Measurements from ENCODE around the gene LOXHD1.

GRCh38 chr18:46628206-46628605 lies 28.8 kb downstream of the LOXHD1 start:
- TF ChIP-seq, protein P1, sequence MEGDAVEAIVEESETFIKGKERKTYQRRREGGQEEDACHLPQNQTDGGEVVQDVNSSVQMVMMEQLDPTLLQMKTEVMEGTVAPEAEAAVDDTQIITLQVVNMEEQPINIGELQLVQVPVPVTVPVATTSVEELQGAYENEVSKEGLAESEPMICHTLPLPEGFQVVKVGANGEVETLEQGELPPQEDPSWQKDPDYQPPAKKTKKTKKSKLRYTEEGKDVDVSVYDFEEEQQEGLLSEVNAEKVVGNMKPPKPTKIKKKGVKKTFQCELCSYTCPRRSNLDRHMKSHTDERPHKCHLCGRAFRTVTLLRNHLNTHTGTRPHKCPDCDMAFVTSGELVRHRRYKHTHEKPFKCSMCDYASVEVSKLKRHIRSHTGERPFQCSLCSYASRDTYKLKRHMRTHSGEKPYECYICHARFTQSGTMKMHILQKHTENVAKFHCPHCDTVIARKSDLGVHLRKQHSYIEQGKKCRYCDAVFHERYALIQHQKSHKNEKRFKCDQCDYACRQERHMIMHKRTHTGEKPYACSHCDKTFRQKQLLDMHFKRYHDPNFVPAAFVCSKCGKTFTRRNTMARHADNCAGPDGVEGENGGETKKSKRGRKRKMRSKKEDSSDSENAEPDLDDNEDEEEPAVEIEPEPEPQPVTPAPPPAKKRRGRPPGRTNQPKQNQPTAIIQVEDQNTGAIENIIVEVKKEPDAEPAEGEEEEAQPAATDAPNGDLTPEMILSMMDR (IDR thresholded peaks at IDR 0.05): no peak
- TF ChIP-seq, protein P2, sequence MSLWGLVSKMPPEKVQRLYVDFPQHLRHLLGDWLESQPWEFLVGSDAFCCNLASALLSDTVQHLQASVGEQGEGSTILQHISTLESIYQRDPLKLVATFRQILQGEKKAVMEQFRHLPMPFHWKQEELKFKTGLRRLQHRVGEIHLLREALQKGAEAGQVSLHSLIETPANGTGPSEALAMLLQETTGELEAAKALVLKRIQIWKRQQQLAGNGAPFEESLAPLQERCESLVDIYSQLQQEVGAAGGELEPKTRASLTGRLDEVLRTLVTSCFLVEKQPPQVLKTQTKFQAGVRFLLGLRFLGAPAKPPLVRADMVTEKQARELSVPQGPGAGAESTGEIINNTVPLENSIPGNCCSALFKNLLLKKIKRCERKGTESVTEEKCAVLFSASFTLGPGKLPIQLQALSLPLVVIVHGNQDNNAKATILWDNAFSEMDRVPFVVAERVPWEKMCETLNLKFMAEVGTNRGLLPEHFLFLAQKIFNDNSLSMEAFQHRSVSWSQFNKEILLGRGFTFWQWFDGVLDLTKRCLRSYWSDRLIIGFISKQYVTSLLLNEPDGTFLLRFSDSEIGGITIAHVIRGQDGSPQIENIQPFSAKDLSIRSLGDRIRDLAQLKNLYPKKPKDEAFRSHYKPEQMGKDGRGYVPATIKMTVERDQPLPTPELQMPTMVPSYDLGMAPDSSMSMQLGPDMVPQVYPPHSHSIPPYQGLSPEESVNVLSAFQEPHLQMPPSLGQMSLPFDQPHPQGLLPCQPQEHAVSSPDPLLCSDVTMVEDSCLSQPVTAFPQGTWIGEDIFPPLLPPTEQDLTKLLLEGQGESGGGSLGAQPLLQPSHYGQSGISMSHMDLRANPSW (CRISPR knock-in tag; conservative IDR thresholded peaks at IDR 0.05; ENCODE audit: low read depth): no peak
- TF ChIP-seq NR2C2 (CRISPR knock-in tag; IDR thresholded peaks at IDR 0.05) (no peak), ZNF263 (CRISPR knock-in tag; IDR thresholded peaks at IDR 0.05; ENCODE audit: low read depth) (no peak), ZNF512 (CRISPR knock-in tag; IDR thresholded peaks at IDR 0.05; ENCODE audit: borderline replicate concordance) (no peak)
